HCT116 (cell line): Measurements from ENCODE around the gene SLC9A9. TPM values are rescaled to one million over a fixed set of nuclear protein-coding genes. Genes with fewer than 3 reads are reported as not detected.
A peak's percentile ranks its signal among the peaks of the same experiment; 100 is the strongest.

Source experiments
- ATAC-seq: fragments of 200-7000 bp; cut with Tn5 transposase; 2 replicates; pipeline ENCODE4 v1.9.1; 2020; ENCODE audit warnings: mild to moderate bottlenecking, moderate library complexity
- BruUV-seq: library from RNA; stranded (reverse); fragments of 400-500 nt; replicated peaks from 2 replicates; lab custom pipeline; 2021; lab: Mats Ljungman, UMichigan
- CTCF ChIA-PET: fragments of 300-600 bp; sonication (Branson Sonifier 250); formaldehyde crosslinking; loops from one replicate; lab custom pipeline; 2021; ENCODE audit warnings: antibody characterized with exemption; lab: Charles Lee
- POLR2A ChIA-PET: fragments of 300-600, 350-600 bp; sonication (Branson Sonifier 250); formaldehyde crosslinking; loops from one replicate; lab custom pipeline; 2021; ENCODE audit warnings: antibody characterized with exemption; lab: Charles Lee
- RAD21 ChIA-PET, 2 experiments: fragments of 300-600 bp; sonication (Branson Sonifier 250); formaldehyde crosslinking; loops; one replicate each; lab custom pipeline; 2023; ENCODE audit warnings: low total read pairs in 2 of 2; ENCODE audit not compliant: uncharacterized antibody in 2 of 2, unreplicated experiment in 2 of 2, low non-redundant PET in 1 of 2; lab: Charles Lee
- DNase-seq: peaks from one replicate; pipeline ENCODE4 v3.0.0-alpha.2; 2010; ENCODE audit warnings: low read depth, low spot score
- H2AFZ ChIP-seq: fragments of 200-600 bp; shearing (Covaris generic), sonication (generic); 2 replicates; pipeline ENCODE4 v1.6.1; 2017; ENCODE audit warnings: low read depth, mixed run types, mixed read lengths, antibody characterized with exemption, low read length; ENCODE audit not compliant: poor library complexity, severe bottlenecking
- H3K27ac ChIP-seq: 2 replicates; pipeline ENCODE4 v1.5.1; 2012; ENCODE audit warnings: low read depth, low read length
- H3K27me3 ChIP-seq: fragments of 200-600 bp; sonication (generic); 2 replicates; pipeline ENCODE4 v1.6.1; 2016; ENCODE audit warnings: mixed run types, low read length, mixed read lengths; ENCODE audit not compliant: insufficient read depth
- H3K36me3 ChIP-seq, 2 experiments: fragments of 200-500 bp in 1 of 2; fragments of 200-600 bp in 1 of 2; sonication (Bioruptor generic) in 1 of 2; sonication (generic) in 1 of 2; 2 replicates each; pipeline versions ENCODE4 v1.5.1 to v1.6.1; 2014 to 2016; ENCODE audit warnings: low read length in 2 of 2, inconsistent platforms in 1 of 2, mixed read lengths in 1 of 2, mixed run types in 1 of 2; ENCODE audit not compliant: insufficient read depth in 2 of 2, control insufficient read depth in 1 of 2
- H3K4me1 ChIP-seq, 2 experiments: fragments of 200-600 bp in 1 of 2; sonication (generic) in 1 of 2; 2 replicates each; pipeline versions ENCODE4 v1.5.1 to v1.6.1; 2012 to 2017; ENCODE audit warnings: low read length in 2 of 2, inconsistent platforms in 1 of 2, mild to moderate bottlenecking in 1 of 2, mixed read lengths in 1 of 2, mixed run types in 1 of 2, moderate library complexity in 1 of 2; ENCODE audit not compliant: insufficient read depth in 2 of 2, control insufficient read depth in 1 of 2
- H3K4me2 ChIP-seq: fragments of 200-600 bp; sonication (generic); 2 replicates; pipeline ENCODE4 v1.6.1; 2017; ENCODE audit warnings: mixed run types, low read length, mixed read lengths
- H3K4me3 ChIP-seq, 2 experiments: fragments of 200-600 bp in 1 of 2; sonication (generic) in 1 of 2; replicated peaks in 1 of 2; 2 replicates each; pipeline ENCODE4 v1.5.1; 2011 to 2016; ENCODE audit warnings: low read length in 2 of 2, control low read depth in 1 of 2, low read depth in 1 of 2, mild to moderate bottlenecking in 1 of 2, mixed read lengths in 1 of 2, mixed run types in 1 of 2
- H3K79me2 ChIP-seq: fragments of 200-600 bp; sonication (generic); 2 replicates; pipeline ENCODE4 v1.6.1; 2017; ENCODE audit warnings: mild to moderate bottlenecking, mixed run types, low read length, moderate library complexity, mixed read lengths; ENCODE audit not compliant: insufficient read depth
- H3K9ac ChIP-seq: fragments of 200-600 bp; sonication (generic); 2 replicates; pipeline ENCODE4 v1.6.1; 2016; ENCODE audit warnings: low read length, mixed read lengths
- H3K9me2 ChIP-seq: fragments of 200-600 bp; sonication (generic), shearing (Covaris generic); 2 replicates; pipeline ENCODE4 v1.6.1; 2017; ENCODE audit warnings: mixed run types, mild to moderate bottlenecking, moderate library complexity; ENCODE audit not compliant: insufficient read depth
- H3K9me3 ChIP-seq, 2 experiments: fragments of 200-500 bp in 1 of 2; fragments of 200-600 bp in 1 of 2; sonication (Bioruptor generic) in 1 of 2; sonication (generic) in 1 of 2; 2 replicates each; pipeline ENCODE4 v1.6.1; 2014 to 2017; ENCODE audit warnings: low read length in 2 of 2, mixed read lengths in 2 of 2, inconsistent platforms in 1 of 2, low read depth in 1 of 2, mild to moderate bottlenecking in 1 of 2, mixed run types in 1 of 2, moderate library complexity in 1 of 2; ENCODE audit not compliant: control insufficient read depth in 1 of 2, insufficient read depth in 1 of 2
- H4K20me1 ChIP-seq: fragments of 200-600 bp; sonication (generic), shearing (Covaris generic); 2 replicates; pipeline ENCODE4 v1.6.1; 2017; ENCODE audit warnings: mixed run types, mild to moderate bottlenecking, moderate library complexity; ENCODE audit not compliant: insufficient read depth
- ATF3 ChIP-seq: IDR thresholded peaks from 2 replicates; pipeline ENCODE4 v1.6.1; 2012
- CEBPB ChIP-seq: IDR thresholded peaks from 2 replicates; pipeline ENCODE4 v1.6.1; 2012; ENCODE audit warnings: low read depth
- CTCF ChIP-seq, 3 experiments: fragments of 200-600 bp in 1 of 3; sonication (generic) in 1 of 3; IDR thresholded peaks in 2 of 3; conservative IDR thresholded peaks in 1 of 3; 2 replicates each; pipeline ENCODE4 v1.5.1; 2012 to 2017; ENCODE audit warnings: low read depth in 2 of 3, low read length in 2 of 3, antibody characterized with exemption in 1 of 3, borderline replicate concordance in 1 of 3, control low read depth in 1 of 3, mild to moderate bottlenecking in 1 of 3, mixed read lengths in 1 of 3, mixed run types in 1 of 3, moderate library complexity in 1 of 3; ENCODE audit not compliant: insufficient read depth in 1 of 3
- EGR1 ChIP-seq: IDR thresholded peaks from 2 replicates; pipeline ENCODE4 v1.6.1; 2012; ENCODE audit warnings: low read depth
- ELF1 ChIP-seq: IDR thresholded peaks from 2 replicates; pipeline ENCODE4 v1.6.1; 2012; ENCODE audit warnings: low read depth, borderline replicate concordance
- EZH2 ChIP-seq: fragments of 200-600 bp; sonication (generic); IDR thresholded peaks from 2 replicates; pipeline ENCODE4 v1.6.1; 2017; ENCODE audit warnings: antibody characterized with exemption, mixed run types
- EZH2phosphoT487 ChIP-seq: fragments of 200-600 bp; IDR thresholded peaks from 2 replicates; pipeline ENCODE4 v1.6.1; 2018; ENCODE audit warnings: antibody characterized with exemption, borderline replicate concordance
- JUND ChIP-seq: IDR thresholded peaks from 2 replicates; pipeline ENCODE4 v1.6.1; 2012
- POLR2A ChIP-seq: IDR thresholded peaks from 2 replicates; pipeline ENCODE4 v1.7.0; 2011; ENCODE audit warnings: borderline replicate concordance; ENCODE audit not compliant: insufficient read depth, insufficient read length; ENCODE audit errors: extremely low read depth
- RAD21 ChIP-seq: IDR thresholded peaks from 2 replicates; pipeline ENCODE4 v1.6.1; 2012; ENCODE audit warnings: low read depth, mild to moderate bottlenecking
- REST ChIP-seq: IDR thresholded peaks from 2 replicates; pipeline ENCODE4 v1.6.1; 2012; ENCODE audit warnings: low read depth
- SIN3A ChIP-seq: IDR thresholded peaks from 2 replicates; pipeline ENCODE4 v1.6.1; 2012; ENCODE audit warnings: low read depth
- SP1 ChIP-seq: IDR thresholded peaks from 2 replicates; pipeline ENCODE4 v1.6.1; 2012; ENCODE audit warnings: low read depth
- SRF ChIP-seq: IDR thresholded peaks from 2 replicates; pipeline ENCODE4 v1.6.1; 2012; ENCODE audit warnings: low read depth
- TCF7L2 ChIP-seq: IDR thresholded peaks from 2 replicates; pipeline ENCODE4 v1.7.0; 2011; ENCODE audit warnings: borderline replicate concordance, inconsistent platforms; ENCODE audit not compliant: insufficient read depth, insufficient read length; ENCODE audit errors: extremely low read depth
- YY1 ChIP-seq: IDR thresholded peaks from 2 replicates; pipeline ENCODE4 v1.6.1; 2011; ENCODE audit warnings: low read length, low read depth, moderate library complexity, mild to moderate bottlenecking; ENCODE audit not compliant: insufficient replicate concordance; ENCODE audit errors: extremely low read depth
- ZBTB33 ChIP-seq: IDR thresholded peaks from 2 replicates; pipeline ENCODE4 v1.6.1; 2011; ENCODE audit warnings: mild to moderate bottlenecking, low read length, moderate library complexity; ENCODE audit not compliant: insufficient replicate concordance; ENCODE audit errors: extremely low read depth
- intact Hi-C: fragments of 100-400 bp; cut with micrococcal nuclease; formaldehyde crosslinking; loops from 2 replicates; pipeline ENCODE4 v1.10.0; 2022
- total RNA-seq: library from RNA; stranded (reverse); gene quantifications from one replicate; pipeline ENCODE4 v1.2.1, GENCODE V29; 2021; ENCODE audit not compliant: unreplicated experiment

Gene SLC9A9
- total RNA-seq, 1 experiment from 2014 or later = 0.20 TPM

- intact Hi-C loops = no loop called here
- no TSS peak for BruUV-seq
- Histone ChIP-seq H3K9me2 (no peaks in the 10 kb centered on the region), H3K79me2 (no peaks in the 10 kb centered on the region), H3K36me3 (no peaks in the 10 kb centered on the region), H2AFZ (no peak overlapping the region), H3K9ac (no peak overlapping the region), H3K9me3 (no peaks in the 10 kb centered on the region), H3K27me3 (no peaks in the 10 kb centered on the region; the same call in 1 of the 2 replicates), H3K4me1 (no peaks in the 10 kb centered on the region), H3K4me2 (no peak overlapping the region), H4K20me1 (no peaks in the 10 kb centered on the region), H3K4me3 (no peak overlapping the region), H3K27ac (no peak overlapping the region)
- TF ChIP-seq ATF3 (no peak), JUND (no peak), EZH2 (no peak), YY1 (no peak), ZBTB33 (no peak), CTCF (IDR thresholded peaks at IDR 0.05 in 2 of 3, conservative IDR thresholded peaks at IDR 0.05 in 1 of 3; ENCODE audit: borderline replicate concordance in 1 of 3, insufficient read depth in 1 of 3, low read depth in 2 of 3, low read length in 2 of 3) (peak in 2 of 3 experiments; percentile 26 to 36; a peak in 2 of 6 replicates), ELF1 (no peak), SIN3A (no peak), SRF (no peak), EZH2phosphoT487 (no peak), REST (no peak), CEBPB (no peak), POLR2A (no peak), EGR1 (no peak), RAD21 (peak; percentile 24; the same call in 1 of the 2 replicates), SP1 (no peak), TCF7L2 (no peak)
- ATAC-seq = peak; percentile 54
- DNase-seq = no peak
- CTCF ChIA-PET = interaction anchor here (1.1 to 1.9 kb wide), 2 partner anchors 15 to 308 kb away, joined by 3 to 6 read pairs; no protein-coding TSS in a partner anchor
- POLR2A ChIA-PET = no interaction called here
- RAD21 ChIA-PET = no interaction called here
These were observed 499.6 kb downstream of the SLC9A9 start for GRCh38 chr3:143348486-143349327.
